WTC11 (cell line): ENCODE data around the gene DMGDH. TPM values are rescaled to one million over a fixed set of nuclear protein-coding genes. Genes with fewer than 3 reads are reported as not detected.
A peak's percentile ranks its signal among the peaks of the same experiment; 100 is the strongest.

Experiments used
- ATAC-seq: fragments of 200-7000 bp; cut with Tn5 transposase; 2 replicates; pipeline ENCODE4 v1.10.0; 2021; ENCODE audit warnings: mild to moderate bottlenecking, moderate library complexity
- CTCF ChIA-PET: fragments of 300-600 bp; sonication (Branson Sonifier 250); formaldehyde crosslinking; loops from one replicate; lab custom pipeline; 2021; ENCODE audit warnings: antibody characterized with exemption; lab: Charles Lee
- POLR2A ChIA-PET: fragments of 350-600 bp; sonication (Branson Sonifier 250); formaldehyde crosslinking; loops from one replicate; lab custom pipeline; 2021; ENCODE audit warnings: antibody characterized with exemption; lab: Charles Lee
- DNase-seq: peaks from one replicate; pipeline ENCODE4 v3.0.0; 2021; ENCODE audit warnings: low spot score
- H3K27ac Mint-ChIP-seq: 2 replicates; pipeline ENCODE4 v1.8.0; 2021; ENCODE audit warnings: mixed read lengths
- H3K27me3 Mint-ChIP-seq: 2 replicates; pipeline ENCODE4 v1.8.0; 2021; ENCODE audit warnings: low read depth, mild to moderate bottlenecking, moderate library complexity, mixed read lengths
- H3K36me3 Mint-ChIP-seq: 2 replicates; pipeline ENCODE4 v1.8.0; 2021; ENCODE audit warnings: mixed read lengths
- H3K4me1 Mint-ChIP-seq: 2 replicates; pipeline ENCODE4 v1.8.0; 2022; ENCODE audit warnings: mixed read lengths
- H3K4me3 Mint-ChIP-seq: 2 replicates; pipeline ENCODE4 v1.8.0; 2021; ENCODE audit warnings: mild to moderate bottlenecking, moderate library complexity, mixed read lengths
- H3K9me3 Mint-ChIP-seq: 2 replicates; pipeline ENCODE4 v1.8.0; 2021; ENCODE audit warnings: mixed read lengths
- CREM ChIP-seq: sonication (generic); formaldehyde crosslinking; IDR thresholded peaks from 2 replicates; pipeline ENCODE4 v1.8.1; 2022; ENCODE audit warnings: mild to moderate bottlenecking, missing genetic modification reagents, moderate library complexity
- E2F1 ChIP-seq: sonication (generic); formaldehyde crosslinking; IDR thresholded peaks from 2 replicates; pipeline ENCODE4 v1.8.0; 2022; ENCODE audit warnings: mild to moderate bottlenecking, missing genetic modification reagents
- EMX1 ChIP-seq: fragments of 250-450 bp; sonication (Bioruptor Pico); IDR thresholded peaks from 2 replicates; pipeline ENCODE4 v1.8.0; 2021; ENCODE audit warnings: mild to moderate bottlenecking
- FOXP1 ChIP-seq: sonication (generic); formaldehyde crosslinking; IDR thresholded peaks from 2 replicates; pipeline ENCODE4 v1.8.0; 2022; ENCODE audit warnings: missing genetic modification reagents, mild to moderate bottlenecking, moderate library complexity, borderline replicate concordance
- GRHL2 ChIP-seq: fragments of 250-450 bp; sonication (Bioruptor Pico); IDR thresholded peaks from 2 replicates; pipeline ENCODE4 v1.8.0; 2022; ENCODE audit warnings: mild to moderate bottlenecking, moderate library complexity; ENCODE audit not compliant: insufficient replicate concordance, severe bottlenecking
- NFYB ChIP-seq: sonication (generic); formaldehyde crosslinking; conservative IDR thresholded peaks from 2 replicates; pipeline ENCODE4 v1.8.0; 2022; ENCODE audit warnings: low read depth, missing genetic modification reagents
- SOX15 ChIP-seq: fragments of 250-450 bp; sonication (Bioruptor Pico); IDR thresholded peaks from 2 replicates; pipeline ENCODE4 v1.9.0; 2021; ENCODE audit warnings: mild to moderate bottlenecking
- STAT6 ChIP-seq: sonication (generic); formaldehyde crosslinking; conservative IDR thresholded peaks from 2 replicates; pipeline ENCODE4 v1.8.1; 2023; ENCODE audit warnings: mild to moderate bottlenecking, low read depth, missing genetic modification reagents, moderate library complexity
- TP53 ChIP-seq: sonication (generic); formaldehyde crosslinking; IDR thresholded peaks from 2 replicates; pipeline ENCODE4 v1.8.1; 2023; ENCODE audit warnings: mild to moderate bottlenecking, missing genetic modification reagents
- ZNF281 ChIP-seq: sonication (generic); formaldehyde crosslinking; IDR thresholded peaks from 2 replicates; pipeline ENCODE4 v1.8.0; 2023; ENCODE audit warnings: mild to moderate bottlenecking, missing genetic modification reagents
- ZNF396 ChIP-seq: fragments of 250-450 bp; sonication (Bioruptor Pico); IDR thresholded peaks from 2 replicates; pipeline ENCODE4 v1.8.0; 2021; ENCODE audit warnings: mild to moderate bottlenecking, moderate library complexity, borderline replicate concordance
- ZNF423 ChIP-seq: fragments of 250-450 bp; sonication (Bioruptor Pico); IDR thresholded peaks from 2 replicates; pipeline ENCODE4 v2.1.2; 2022; ENCODE audit warnings: mild to moderate bottlenecking, moderate library complexity
- ZNF425 ChIP-seq: fragments of 250-450 bp; sonication (Bioruptor Pico); conservative IDR thresholded peaks from 2 replicates; pipeline ENCODE4 v1.9.0; 2021; ENCODE audit warnings: mild to moderate bottlenecking
- total RNA-seq: library from RNA; stranded (reverse); gene quantifications from 3 replicates; pipeline ENCODE4 v1.2.3, GENCODE V29; 2021

DMGDH gene
- total RNA-seq, 1 experiment from 2014 or later, result 0.35 TPM

- no peak for ATAC-seq
- no peak overlapping the region for H3K4me3 Mint-ChIP-seq
- H3K27me3 Mint-ChIP-seq, result no peaks in the 10 kb centered on the region
- H3K27ac Mint-ChIP-seq, result no peak overlapping the region
- H3K36me3 Mint-ChIP-seq, result no peaks in the 10 kb centered on the region
- TF ChIP-seq NFYB (CRISPR knock-in tag) (no peak), FOXP1 (no peak), SOX15 (no peak), ZNF425 (CRISPR knock-in tag) (no peak), ZNF281 (CRISPR knock-in tag) (no peak)
- TF ChIP-seq, all 79 proteins: peak for 0
- ChIA-PET POLR2A (no interaction called here), CTCF (no interaction called here)
- Mint-ChIP-seq H3K4me1 (peaks cover 4% of the 10 kb centered on the region; the same call in 1 of the 2 replicates), H3K9me3 (no peaks in the 10 kb centered on the region)
- DNase-seq, result no peak
Measured at GRCh38 chr5:79091064-79091463, 21.6 kb upstream of the DMGDH start.

DNA sequence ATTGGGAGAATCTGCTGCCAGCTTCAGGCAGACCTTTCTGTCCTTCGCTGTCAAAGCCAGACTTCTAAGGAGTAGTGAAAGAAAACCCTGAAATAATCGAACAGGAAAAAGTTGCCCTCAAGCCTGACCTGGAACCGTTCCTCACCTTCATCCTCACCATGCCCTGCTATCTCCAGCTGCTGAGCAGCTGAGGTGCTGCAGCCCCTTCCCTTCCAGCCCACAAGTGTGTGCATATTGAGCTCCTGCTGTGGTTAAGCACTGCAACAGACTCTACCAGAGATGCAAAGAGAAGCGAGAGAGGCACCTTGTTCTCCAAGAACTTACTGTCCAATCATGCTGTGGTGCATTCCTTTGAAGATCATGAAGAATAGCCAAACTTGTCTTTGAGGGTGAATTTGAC is 19.0 kb upstream of the DMGDH start:
- Mint-ChIP-seq H3K27me3 (no peaks in the 10 kb centered on the region), H3K4me3 (no peak overlapping the region), H3K27ac (no peak overlapping the region), H3K36me3 (no peaks in the 10 kb centered on the region), H3K9me3 (no peaks in the 10 kb centered on the region), H3K4me1 (peaks cover 4% of the 10 kb centered on the region; the same call in 1 of the 2 replicates)
- no peak for DNase-seq
- POLR2A ChIA-PET, result no interaction called here
- TF ChIP-seq GRHL2 (CRISPR knock-in tag) (no peak), ZNF423 (CRISPR knock-in tag) (0 out of 2 replicates have a peak, but pooled peaks have one; percentile 17)
- ATAC-seq, result no peak
- CTCF ChIA-PET, result interaction anchor here (1.0 to 1.2 kb wide), 2 partner anchors 44 to 63 kb away, joined by 4 read pairs; no protein-coding TSS in a partner anchor

GRCh38 chr5:79086116-79086515 is 16.6 kb upstream of the DMGDH start:
- ChIA-PET CTCF (no interaction called here), POLR2A (no interaction called here)
- H3K9me3 Mint-ChIP-seq, result no peaks in the 10 kb centered on the region
- ATAC-seq (no peak), DNase-seq (no peak)
- peaks cover 4% of the 10 kb centered on the region; the same call in 1 of the 2 replicates for H3K4me1 Mint-ChIP-seq
- H3K4me3 Mint-ChIP-seq, result no peak overlapping the region
- no peak for TF ChIP-seq ZNF396
- TF ChIP-seq E2F1, result no peak
- TF ChIP-seq CREM, result no peak
- no peak for TF ChIP-seq FOXP1
- no peak overlapping the region for H3K27ac Mint-ChIP-seq
- no peaks in the 10 kb centered on the region for H3K36me3 Mint-ChIP-seq
- H3K27me3 Mint-ChIP-seq, result no peaks in the 10 kb centered on the region

DNA sequence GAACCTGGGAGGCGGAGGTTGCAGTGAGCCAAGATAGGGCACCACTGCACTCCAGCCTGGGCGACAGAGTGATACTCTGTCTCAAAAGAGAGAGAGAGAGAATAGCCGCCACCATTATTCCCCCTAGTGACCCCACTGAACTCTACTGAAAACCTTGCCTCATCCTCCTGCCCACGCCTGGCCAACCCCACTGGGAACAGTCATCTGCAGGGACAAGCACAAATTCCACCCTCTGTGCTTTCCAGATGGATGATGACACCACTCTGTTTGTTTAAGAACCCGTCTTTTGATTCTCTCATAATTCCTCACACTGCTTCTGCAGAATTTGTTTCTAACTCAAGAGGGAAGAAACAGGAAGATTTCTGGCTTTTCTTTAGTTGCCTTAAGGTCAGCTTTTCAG is 12.3 kb upstream of the DMGDH start:
- ChIA-PET CTCF (no interaction called here), POLR2A (no interaction called here)
- DNase-seq, result no peak
- Mint-ChIP-seq H3K4me1 (0 out of 2 replicates have a peak, but pooled peaks cover 4% of the 10 kb centered on the region), H3K4me3 (no peak overlapping the region), H3K9me3 (no peaks in the 10 kb centered on the region), H3K36me3 (no peaks in the 10 kb centered on the region), H3K27ac (no peak overlapping the region), H3K27me3 (no peaks in the 10 kb centered on the region)
- no peak for TF ChIP-seq STAT6
- TF ChIP-seq EMX1, result no peak
- TF ChIP-seq TP53 (CRISPR knock-in tag), result no peak
- ATAC-seq, result no peak
